ENCODE results near the gene SLC9C2.
"Not testable (repeated sequence)": the region's sequence is repeated elsewhere in the genome, so short reads cannot be mapped to it uniquely, and the experiment has no call there.

Gene SLC9C2

DNA sequence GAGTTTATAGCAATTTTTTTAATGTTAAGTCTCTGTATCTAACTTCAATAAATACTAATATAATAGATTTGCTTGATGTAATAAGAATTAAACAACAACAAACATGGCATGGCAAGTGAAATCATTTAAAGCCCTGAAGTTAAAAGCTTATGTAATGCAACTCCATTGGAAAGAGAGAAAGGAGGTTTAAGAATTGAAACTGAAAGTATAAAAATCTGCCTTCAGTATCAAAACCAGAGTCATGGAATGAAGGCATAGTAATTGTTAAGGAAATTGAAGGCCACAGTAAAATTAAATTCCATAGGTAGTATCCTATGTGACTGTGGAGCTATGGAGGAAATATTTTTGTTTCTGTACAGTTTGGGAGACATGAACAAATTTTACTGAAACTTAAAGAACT, 70.6 kb downstream of the SLC9C2 start:
- DNase-seq = no peak
- intact Hi-C loops (cut with DNase I) = no loop called here

DNA sequence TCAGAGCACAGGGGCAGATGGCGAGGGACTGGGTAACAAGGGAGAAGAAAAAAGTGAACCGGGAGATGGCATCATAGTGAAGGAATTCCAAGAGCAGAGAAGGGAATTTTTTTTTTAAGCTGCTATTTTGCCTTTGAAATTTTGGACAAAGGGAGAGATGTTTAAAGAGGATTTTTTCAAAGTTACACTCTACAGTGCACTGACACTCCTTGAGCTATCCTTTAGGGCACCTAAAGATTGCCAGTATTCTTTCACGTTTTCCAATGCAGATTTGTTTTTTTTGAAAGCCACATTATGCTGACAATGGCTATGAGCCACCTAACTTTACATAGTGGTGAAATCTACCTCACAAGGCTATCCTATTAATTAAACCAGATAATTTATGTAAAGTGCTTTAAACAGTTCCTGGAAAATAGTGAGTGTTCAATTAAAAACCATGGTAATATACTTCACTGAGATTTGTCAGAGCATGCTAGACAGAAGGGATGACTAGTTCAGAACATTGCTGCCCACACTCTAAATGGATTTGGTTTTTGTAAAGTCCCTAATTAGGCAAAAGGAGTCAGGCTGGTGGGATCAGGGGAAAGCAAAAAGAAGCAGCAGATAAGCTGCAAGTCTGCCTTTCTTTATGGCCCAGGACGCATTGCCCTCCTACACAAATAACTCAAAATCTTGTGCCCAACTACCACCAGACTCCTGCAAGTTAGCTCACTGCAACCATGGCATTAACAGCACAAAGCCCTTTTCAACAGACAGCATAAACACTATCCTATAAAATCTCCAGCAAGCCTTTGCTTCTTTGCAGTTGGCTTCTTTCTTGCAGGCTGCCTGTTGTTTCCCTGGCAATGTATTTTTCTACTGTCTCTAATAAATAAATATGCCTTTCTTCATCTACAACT, 71.8 kb downstream of the SLC9C2 start:
- intact Hi-C loops (cut with DNase I) = no loop called here
- DNase-seq = no peak

DNA sequence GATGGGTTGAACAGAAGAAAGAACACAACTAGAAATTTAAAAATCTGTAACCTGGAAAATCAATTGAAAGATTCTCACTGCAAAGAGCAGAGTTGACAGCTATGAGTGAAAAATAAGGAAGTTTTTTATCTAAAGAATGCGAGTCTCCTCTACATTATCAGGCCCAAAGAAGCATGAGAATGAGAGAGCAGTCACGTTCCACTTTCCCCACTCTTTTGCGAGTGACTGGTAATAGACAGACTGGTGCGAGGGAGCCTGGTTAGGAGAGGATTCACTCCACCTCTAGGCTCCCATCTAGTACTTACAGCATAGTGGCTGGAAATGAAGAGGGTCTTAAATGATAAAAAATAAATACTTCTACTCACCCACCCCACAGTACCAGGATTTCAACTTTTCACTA, 73.8 kb downstream of the SLC9C2 start:
- intact Hi-C loops (cut with DNase I) = no loop called here
- no peak for DNase-seq

DNA sequence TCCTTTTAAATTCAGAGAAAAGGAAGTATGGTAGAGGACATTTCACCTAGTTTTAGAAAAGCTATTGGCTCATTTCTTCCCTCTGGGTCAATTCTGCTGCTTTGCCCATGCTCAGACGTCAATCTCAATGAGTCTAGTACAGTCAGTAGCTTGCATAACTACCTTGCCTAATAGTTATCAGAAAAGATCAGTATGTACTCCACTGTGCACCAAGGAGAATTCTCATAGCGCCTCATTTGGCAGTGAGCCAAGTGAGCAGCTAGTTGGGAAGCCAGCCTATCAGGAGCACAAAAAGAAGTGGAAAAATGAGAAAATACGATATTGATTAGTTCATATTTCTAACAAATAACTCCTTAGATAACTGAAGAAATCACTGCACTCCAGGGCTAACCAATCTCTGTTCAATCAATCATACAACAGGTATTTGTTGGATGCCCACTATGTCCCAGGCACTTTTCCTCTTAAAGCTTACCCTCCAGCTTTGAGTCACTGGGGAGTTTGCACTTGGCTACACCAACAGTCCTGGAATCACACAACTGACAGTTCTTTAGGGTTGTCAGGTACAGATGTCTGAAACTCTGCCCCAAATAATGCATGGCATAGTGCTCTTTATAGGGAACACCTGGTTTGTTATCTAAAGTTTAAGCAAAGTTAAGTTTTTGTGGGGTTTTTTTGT, 75.6 kb downstream of the SLC9C2 start:
- no peak for DNase-seq

DNA sequence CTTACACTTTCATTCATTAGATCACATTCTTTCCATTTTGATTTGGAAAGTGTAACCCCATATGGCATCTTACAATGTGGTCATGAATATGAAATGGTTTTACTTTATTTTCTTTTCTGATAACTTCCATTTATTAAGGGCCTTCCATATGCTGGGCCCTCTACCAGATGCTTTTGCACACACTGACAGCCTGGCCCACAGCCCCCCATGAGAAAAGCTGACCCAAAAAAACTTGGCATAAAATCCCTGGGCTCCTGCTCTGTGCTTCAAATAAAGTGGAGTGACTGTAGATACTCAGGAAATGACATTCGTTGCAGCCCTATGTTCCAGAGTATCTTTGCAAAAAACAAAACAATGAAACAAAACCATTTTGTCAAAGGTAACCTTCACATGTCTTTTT, 76.9 kb downstream of the SLC9C2 start:
- intact Hi-C loops (cut with DNase I) = no loop called here
- DNase-seq = no peak

More for the DNA sequence above, 75.6 kb downstream of the SLC9C2 start:
- intact Hi-C loops (cut with DNase I) = no loop called here

DNA sequence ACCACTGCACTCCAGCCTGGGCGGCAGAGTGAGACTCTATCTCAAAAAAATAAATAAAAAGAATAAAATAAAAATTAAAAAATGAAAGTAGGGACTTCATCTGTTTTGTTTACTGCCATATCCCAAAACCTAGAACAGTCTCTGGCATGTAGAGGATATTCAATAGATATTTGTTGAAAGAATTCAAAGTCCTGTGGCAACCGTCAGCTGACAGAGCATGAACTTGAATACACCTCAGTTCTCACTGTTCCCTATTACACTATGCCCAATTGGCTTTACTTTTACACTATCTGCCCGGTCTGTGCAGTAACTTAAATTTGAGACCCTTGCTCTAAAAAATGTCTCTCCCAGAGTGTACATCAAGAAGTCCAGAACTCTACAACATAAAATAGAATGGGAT, 79.5 kb downstream of the SLC9C2 start:
- intact Hi-C loops (cut with DNase I) = no loop called here
- no peak for DNase-seq

DNA sequence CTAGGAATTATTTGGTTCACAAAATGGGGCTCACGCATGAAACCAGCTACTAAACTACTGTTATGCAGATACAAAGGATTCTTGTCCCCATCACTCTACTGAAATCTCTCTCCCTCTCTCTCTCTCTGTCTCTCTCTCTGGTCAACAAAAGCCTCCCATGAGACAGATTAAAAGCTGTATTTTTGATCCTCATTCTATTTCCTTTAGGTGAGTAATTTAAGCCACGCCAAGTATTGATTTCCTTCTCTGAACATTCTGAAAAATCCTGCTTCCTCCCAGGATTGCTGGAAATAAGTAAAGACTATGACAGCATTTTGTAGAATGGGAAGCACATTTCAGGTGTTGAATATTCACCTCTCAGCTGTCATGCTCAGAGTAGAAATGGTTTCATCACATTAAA, 82.1 kb downstream of the SLC9C2 start:
- intact Hi-C loops (cut with DNase I) = no loop called here
- no peak for DNase-seq

DNA sequence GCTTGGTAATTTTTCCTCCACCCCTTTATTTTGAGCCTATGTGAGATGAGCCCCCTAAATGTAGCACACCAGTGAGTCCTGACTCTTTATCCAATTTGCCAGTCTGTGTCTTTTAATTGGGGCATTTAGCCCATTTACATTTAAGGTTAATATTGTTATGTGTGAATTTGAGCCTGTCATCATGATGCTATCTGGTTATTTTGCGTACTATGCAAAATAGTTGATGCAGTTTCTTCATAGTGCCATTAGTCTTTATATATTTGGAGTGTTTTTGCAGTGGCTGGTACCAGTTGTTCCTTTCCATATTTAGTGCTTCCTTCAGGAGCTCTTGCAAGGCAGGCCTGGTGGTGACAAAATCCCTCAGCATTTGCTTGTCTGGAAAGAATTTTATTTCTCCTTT, 88.4 kb downstream of the SLC9C2 start:
- DNase-seq; intact Hi-C loops (cut with DNase I): not testable (repeated sequence)

DNA sequence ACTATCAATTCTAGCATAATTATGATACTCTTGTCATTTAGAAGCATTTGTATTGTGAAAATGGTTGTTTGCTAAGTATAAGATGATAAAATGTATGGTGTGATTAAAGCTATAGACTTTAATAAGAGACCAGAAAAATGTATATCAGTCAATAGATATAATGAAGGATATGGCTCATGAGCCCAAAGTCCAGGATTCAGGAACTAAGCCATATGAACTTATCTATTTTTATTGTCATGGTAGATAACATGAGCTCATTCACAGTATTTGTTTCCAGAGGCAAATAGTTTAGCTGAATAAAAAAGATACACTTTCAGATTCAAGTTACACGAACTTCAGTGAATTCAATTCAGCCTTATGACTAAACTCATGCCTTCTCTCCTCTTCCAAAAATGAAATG, 93.1 kb downstream of the SLC9C2 start:
- intact Hi-C loops (cut with DNase I) = no loop called here
- DNase-seq = no peak

DNA sequence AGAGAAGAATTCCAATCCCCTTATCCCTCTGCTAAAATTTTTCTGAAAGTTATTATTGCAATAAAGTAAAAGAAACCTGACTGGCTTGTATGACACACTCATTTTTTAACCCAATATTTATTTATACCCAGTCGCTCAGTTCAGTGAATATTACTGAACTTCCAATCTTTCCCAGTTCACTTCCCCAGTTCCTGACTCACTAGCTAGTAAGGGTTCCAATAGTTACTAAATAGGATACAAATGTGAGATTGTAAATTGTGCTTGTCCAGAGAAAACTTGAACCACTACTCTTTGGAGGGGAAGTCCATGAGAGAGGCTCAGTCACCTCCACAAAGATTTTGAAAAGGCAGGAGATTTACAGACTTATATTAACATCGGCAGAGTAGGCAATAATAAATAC, 94.3 kb downstream of the SLC9C2 start:
- no peak for DNase-seq
- intact Hi-C loops (cut with DNase I) = no loop called here

DNA sequence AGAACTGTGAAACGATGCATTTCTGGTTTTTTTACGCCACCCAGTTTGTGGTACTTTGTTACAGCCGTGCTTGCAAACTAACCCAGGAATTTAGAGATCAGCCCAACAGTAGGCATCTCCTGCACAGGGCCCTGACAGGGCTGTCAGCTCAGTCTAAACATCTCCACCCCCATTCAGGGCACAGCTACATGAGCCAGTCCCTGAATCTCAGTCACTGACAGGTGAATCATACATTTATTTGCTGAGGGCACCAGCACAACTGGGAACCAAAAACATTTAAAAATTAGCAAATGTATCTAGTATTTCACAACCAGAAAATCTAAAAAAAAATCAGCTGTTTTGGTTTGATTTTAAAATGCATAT, 95.0 kb downstream of the SLC9C2 start:
- no peak for DNase-seq

DNA sequence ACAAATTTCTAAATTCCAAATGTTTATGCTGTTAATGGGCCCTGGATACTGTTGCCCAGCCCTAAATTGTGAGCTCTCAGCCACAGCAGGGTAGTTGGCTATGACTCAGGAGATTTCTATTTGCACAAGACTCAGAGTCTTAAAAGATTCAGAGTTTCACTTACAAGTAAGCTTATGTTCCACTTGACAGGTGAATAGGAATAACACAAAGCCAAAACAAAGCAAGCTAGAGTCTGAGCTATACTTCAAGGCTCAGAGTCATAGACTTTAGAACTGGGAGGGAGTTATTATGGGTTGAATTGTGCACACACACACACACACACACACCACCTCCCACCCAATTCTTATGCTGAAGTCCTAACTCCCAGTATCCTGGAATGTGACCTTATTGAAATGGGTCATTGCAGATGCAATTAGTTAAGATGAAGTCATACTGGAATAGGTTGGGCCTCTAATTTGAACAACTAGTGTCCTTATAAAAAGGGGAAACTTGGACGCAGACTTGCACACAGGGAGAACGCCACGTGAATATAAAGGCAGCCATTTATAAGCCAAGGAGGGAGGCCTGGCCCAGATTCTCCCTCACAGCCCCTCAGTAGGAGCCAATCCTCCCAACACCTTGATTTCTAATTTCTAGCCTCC, 95.5 kb downstream of the SLC9C2 start:
- intact Hi-C loops (cut with DNase I) = no loop called here
- no peak for DNase-seq

More for the DNA sequence above, 95.0 kb downstream of the SLC9C2 start:
- intact Hi-C loops (cut with DNase I) = no loop called here

DNA sequence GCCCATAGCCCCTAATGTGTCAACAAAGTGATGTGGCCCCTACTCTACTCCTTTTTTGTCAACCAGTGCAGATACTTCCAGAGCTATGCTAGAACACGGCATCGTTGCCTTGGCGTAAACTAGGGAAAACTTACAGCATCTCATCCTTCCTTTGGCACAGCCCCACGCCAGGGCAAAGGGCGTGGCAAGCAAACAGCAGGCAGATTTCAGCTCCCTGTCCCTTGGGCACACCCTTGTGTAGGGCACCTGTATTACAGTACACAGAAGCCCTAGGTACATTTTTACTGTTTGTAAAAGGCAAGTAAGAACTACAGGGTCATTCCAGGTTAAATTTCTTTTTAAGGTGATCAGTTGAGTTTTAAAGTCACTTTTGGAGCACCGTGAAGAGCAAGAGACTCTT, 96.4 kb downstream of the SLC9C2 start:
- intact Hi-C loops (cut with DNase I) = no loop called here
- no peak for DNase-seq

DNA sequence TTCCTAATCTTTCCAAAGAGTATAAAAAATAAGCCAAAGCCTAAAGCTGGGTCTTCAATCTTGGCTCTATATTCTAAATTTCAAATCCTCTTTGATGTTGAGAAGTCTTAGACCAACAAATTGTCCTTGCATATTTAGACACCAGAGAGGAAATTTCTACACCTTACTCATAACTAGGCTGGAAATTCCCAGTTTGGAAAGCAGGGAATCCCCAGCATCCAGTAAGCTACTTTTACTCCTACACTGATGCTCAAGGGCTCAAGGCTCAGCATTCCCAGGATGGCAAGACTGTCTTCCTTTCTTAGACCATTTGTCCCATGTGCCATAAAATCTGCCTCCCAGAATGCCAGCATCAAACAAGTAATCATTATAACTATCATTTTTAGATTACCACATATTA, 97.5 kb downstream of the SLC9C2 start:
- intact Hi-C loops (cut with DNase I) = no loop called here
- no peak for DNase-seq

DNA sequence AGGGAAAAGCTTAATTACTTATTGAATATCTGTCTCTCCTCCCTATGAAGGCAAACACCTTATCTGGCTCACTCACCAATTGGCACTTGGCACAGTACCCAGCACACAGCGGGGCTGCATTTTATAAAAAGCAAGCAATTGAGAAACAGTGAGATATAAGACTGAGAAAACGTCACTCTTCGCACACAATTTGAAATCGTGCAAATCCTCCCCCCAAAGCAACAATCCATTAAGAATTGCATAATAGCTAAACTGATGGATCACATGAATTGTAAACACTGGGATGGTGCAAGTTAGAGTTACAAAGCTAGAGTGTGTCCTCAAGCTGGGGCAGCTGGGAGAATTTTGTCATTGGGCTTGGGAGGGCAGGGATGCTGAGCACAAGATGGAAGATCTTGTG, 98.6 kb downstream of the SLC9C2 start:
- DNase-seq = no peak
- intact Hi-C loops (cut with DNase I) = no loop called here

DNA sequence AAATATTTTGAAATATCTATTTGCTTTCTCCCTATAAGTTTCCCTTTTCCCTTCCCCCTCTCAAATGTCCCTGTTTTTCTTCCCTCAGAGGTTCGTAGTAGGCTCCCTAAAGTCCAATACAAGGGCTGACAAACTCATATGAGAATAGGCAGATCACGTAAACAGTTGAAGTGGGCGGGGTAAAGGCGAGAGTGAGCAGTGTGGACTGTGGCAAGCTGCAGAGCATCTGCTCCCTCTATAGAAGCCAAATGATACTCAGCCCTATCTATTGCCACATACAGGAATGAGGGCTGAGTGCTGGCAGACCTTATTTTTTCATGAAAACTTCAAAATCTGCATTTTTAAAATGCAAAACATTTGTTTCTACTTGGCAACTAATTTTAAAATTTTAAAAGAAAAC, 99.5 kb downstream of the SLC9C2 start:
- no peak for DNase-seq
- intact Hi-C loops (cut with DNase I) = no loop called here

DNA sequence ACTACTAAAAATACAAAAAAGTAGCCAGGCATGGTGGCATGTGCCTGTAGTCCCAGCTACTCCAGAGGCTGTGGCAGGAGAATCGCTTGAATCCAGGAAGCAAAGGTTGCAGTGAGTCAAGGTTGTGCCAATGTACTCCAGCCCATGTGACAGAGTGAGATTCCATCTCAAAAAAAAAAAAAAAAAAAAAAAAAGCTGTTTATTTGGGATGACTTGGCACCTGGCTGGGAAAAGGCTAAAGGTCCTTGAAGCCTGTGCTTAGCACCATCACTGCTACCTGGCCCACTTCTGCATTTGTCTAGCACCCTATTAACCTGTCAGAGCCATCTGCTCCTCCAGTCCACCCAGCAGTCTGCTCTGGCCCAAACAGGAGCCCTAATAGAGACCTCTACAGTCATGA, 100.8 kb downstream of the SLC9C2 start:
- peak in 1 of 10 donors; percentile 24 for DNase-seq
- intact Hi-C loops (cut with DNase I) = no loop called here

DNA sequence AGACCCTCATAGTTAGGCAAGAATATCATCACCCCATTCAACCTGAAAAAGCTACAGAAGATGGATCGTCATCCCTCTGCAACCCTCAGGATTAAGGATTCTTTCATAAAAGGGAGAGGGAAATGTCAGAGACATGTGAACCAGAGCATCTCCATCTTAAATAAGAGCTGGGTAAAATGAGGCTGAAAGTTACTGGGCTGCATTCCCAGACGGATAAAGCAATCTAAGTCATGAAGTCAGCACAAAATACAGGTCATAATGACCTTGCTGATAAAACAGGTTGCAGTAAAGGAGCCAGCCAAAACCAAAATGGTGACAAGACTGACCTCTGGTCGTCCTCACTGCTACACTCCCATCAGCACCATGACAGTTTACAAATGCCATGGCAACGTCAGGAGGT, 103.1 kb downstream of the SLC9C2 start:
- intact Hi-C loops (cut with DNase I) = no loop called here
- no peak for DNase-seq

DNA sequence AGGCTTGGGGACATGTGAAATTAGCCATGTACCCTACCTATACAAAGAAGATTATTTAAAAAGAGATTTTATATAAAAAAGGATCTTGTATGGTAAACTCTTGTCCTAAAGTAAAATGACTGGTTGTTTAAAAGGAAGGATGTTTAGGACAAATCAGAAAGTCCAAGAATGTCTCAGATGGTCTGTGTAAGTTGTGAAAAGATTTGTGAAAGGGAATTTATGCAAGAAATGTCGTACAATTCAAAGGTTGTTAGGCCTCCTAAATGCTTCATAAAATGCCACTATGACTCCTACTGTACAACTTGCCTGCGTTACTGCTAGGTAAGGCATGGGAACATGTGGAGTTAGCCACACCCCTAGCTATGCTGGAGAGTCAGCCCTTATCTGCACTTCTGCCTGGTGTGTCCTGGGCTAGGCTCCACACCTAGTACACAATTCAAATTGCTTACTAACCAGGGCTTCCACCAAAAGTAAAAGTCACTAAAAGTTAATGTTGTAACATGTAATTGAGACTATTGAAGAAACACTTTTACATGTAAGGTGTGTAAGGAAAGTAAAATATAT, 106.0 kb downstream of the SLC9C2 start:
- DNase-seq = no peak
- intact Hi-C loops (cut with DNase I) = no loop called here

DNA sequence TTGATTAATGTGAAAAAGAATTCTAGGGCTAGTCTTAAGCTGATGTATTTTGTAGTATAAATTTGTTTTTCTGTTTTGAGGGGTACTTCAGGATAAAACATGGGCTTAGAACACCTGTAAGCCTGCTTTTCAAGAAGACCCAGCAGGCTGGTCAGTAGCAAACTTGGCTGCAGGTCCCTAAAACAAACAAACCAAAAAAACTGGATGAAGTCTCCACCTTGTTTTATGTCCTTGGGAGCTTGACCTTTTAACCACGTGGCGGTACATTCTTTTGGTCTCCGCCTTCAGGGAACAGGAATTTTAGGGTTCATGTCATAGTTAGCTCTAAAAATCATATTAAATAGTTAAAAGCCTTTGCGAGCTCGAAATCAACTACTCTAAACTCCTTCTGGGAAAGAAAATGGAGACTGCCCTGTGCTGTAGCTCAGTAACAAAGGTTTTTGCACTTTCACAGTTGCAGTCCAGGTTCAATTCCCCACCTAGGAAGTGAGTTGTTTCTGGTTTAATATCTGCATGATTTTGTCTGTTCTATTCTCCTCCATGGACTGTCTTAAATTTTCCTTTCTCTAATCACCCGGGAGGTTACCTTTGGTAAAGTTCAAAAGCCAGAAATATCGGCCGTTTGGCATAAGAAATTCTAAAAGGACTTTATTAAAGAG, 107.1 kb downstream of the SLC9C2 start:
- intact Hi-C loops (cut with DNase I) = no loop called here
- no peak for DNase-seq

DNA sequence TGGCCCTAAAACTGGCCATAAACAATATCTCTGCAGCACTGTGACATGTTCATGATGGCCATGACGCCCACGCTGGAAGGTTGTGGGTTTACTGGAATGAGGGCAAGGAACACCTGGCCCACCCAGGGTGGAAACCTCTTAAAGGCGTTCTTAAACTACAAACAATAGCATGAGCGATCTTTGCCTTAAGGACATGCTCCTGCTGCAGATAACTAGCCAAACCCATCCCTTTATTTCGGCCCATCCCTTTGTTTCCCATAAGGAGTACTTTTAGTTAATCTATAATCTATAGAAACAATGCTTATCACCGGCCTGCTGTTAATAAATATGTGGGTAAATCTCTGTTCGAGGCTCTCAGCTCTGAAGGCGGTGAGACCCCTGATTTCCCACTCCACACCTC, 109.7 kb downstream of the SLC9C2 start:
- intact Hi-C loops (cut with DNase I) = not testable (repeated sequence)

More for the DNA sequence above, 109.7 kb downstream of the SLC9C2 start:
- DNase-seq = not testable (repeated sequence)

Measured in posterior cingulate gyrus (tissue), 11 donors.